HG02798 (cell line): ENCODE results near the gene ARHGAP26.
"Not testable (repeated sequence)": the region's sequence is repeated elsewhere in the genome, so short reads cannot be mapped to it uniquely, and the experiment has no call there.

Experiments
- ATAC-seq: cut with Tn5 transposase; IDR thresholded peaks from one replicate; pipeline ENCODE4 v1.9.1; 2021; ENCODE audit warnings: mild to moderate bottlenecking; ENCODE audit not compliant: unreplicated experiment, poor library complexity

Gene ARHGAP26

GRCh38 chr5:142970440-142971030 lies 200.4 kb downstream of the ARHGAP26 start:
- ATAC-seq = no peak

GRCh38 chr5:142971303-142972013 lies 201.3 kb downstream of the ARHGAP26 start:
- no peak for ATAC-seq

- no peak for ATAC-seq
Observed at GRCh38 chr5:142972064-142972570, 201.9 kb downstream of the ARHGAP26 start.

GRCh38 chr5:142973932-142974331 lies 203.8 kb downstream of the ARHGAP26 start:
- no peak for ATAC-seq

GRCh38 chr5:142974409-142974808 lies 204.2 kb downstream of the ARHGAP26 start:
- no peak for ATAC-seq

- no peak for ATAC-seq
Observed at GRCh38 chr5:142976861-142977260, 206.7 kb downstream of the ARHGAP26 start.

GRCh38 chr5:142977363-142978051 lies 207.3 kb downstream of the ARHGAP26 start:
- no peak for ATAC-seq

- no peak for ATAC-seq
Observed at GRCh38 chr5:142978252-142978651, 208.1 kb downstream of the ARHGAP26 start.

- ATAC-seq = no peak
Observed at GRCh38 chr5:142978726-142979125, 208.5 kb downstream of the ARHGAP26 start.

GRCh38 chr5:142979636-142980035 lies 209.5 kb downstream of the ARHGAP26 start:
- ATAC-seq = no peak

- ATAC-seq = no peak
Observed at GRCh38 chr5:142981475-142981874, 211.3 kb downstream of the ARHGAP26 start.

GRCh38 chr5:142981886-142982820 lies 212.0 kb downstream of the ARHGAP26 start:
- no peak for ATAC-seq

GRCh38 chr5:142982821-142983200 lies 212.6 kb downstream of the ARHGAP26 start:
- ATAC-seq = peak; percentile 64

GRCh38 chr5:142984011-142984410 lies 213.8 kb downstream of the ARHGAP26 start:
- ATAC-seq = no peak

- no peak for ATAC-seq
Observed at GRCh38 chr5:142984525-142984924, 214.3 kb downstream of the ARHGAP26 start.

- ATAC-seq = not testable (repeated sequence)
Observed at GRCh38 chr5:142989270-142989669, 219.1 kb downstream of the ARHGAP26 start.

GRCh38 chr5:142990073-142990472 lies 219.9 kb downstream of the ARHGAP26 start:
- not testable (repeated sequence) for ATAC-seq

GRCh38 chr5:142994218-142994617 lies 224.0 kb downstream of the ARHGAP26 start:
- ATAC-seq = no peak

GRCh38 chr5:142995621-142996020 lies 225.4 kb downstream of the ARHGAP26 start:
- not testable (repeated sequence) for ATAC-seq

- no peak for ATAC-seq
Observed at GRCh38 chr5:142997591-142997990, 227.4 kb downstream of the ARHGAP26 start.
